SK-N-SH treated with all-trans-retinoic acid at 6 μM for 48 hours (cell line): ENCODE measurements around the gene ABHD2.

Source experiments
- CSRNP3 ChIP-seq: fragments of 250-450 bp; sonication (Bioruptor Pico); IDR thresholded peaks from 2 replicates; pipeline ENCODE4 v1.5.1; 2021; ENCODE audit warnings: mild to moderate bottlenecking, moderate library complexity
- ZFP3 ChIP-seq: fragments of 250-450 bp; sonication (Bioruptor Pico); IDR thresholded peaks from 2 replicates; pipeline ENCODE4 v1.5.0; 2020; ENCODE audit warnings: mild to moderate bottlenecking, moderate library complexity
- ZNF565 ChIP-seq: fragments of 450-650 bp; formaldehyde crosslinking; conservative IDR thresholded peaks from 2 replicates; pipeline ENCODE4 v1.5.0; 2020; ENCODE audit warnings: low read depth, mild to moderate bottlenecking, moderate library complexity
- TF ChIP-seq, protein P1 (sequence below): fragments of 250-450 bp; sonication (Bioruptor Pico); IDR thresholded peaks from 2 replicates; pipeline ENCODE4 v1.8.0; 2020; ENCODE audit warnings: mild to moderate bottlenecking, moderate library complexity, borderline replicate concordance

- TF ChIP-seq ZFP3 = no peak
- TF ChIP-seq ZNF565 (CRISPR knock-in tag) = no peak
- TF ChIP-seq CSRNP3 (CRISPR knock-in tag) = no peak
- TF ChIP-seq, protein P1, sequence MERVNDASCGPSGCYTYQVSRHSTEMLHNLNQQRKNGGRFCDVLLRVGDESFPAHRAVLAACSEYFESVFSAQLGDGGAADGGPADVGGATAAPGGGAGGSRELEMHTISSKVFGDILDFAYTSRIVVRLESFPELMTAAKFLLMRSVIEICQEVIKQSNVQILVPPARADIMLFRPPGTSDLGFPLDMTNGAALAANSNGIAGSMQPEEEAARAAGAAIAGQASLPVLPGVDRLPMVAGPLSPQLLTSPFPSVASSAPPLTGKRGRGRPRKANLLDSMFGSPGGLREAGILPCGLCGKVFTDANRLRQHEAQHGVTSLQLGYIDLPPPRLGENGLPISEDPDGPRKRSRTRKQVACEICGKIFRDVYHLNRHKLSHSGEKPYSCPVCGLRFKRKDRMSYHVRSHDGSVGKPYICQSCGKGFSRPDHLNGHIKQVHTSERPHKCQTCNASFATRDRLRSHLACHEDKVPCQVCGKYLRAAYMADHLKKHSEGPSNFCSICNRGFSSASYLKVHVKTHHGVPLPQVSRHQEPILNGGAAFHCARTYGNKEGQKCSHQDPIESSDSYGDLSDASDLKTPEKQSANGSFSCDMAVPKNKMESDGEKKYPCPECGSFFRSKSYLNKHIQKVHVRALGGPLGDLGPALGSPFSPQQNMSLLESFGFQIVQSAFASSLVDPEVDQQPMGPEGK = no peak
Observed at GRCh38 chr15:89077750-89078149, 10.5 kb upstream of the ABHD2 start.
